HG03457 (cell line): ENCODE results near the gene NEMF.
"Not testable (repeated sequence)": the region's sequence is repeated elsewhere in the genome, so short reads cannot be mapped to it uniquely, and the experiment has no call there.

Experiments
- ATAC-seq: cut with Tn5 transposase; IDR thresholded peaks from one replicate; pipeline ENCODE4 v1.9.1; 2021; ENCODE audit warnings: moderate number of reproducible peaks; ENCODE audit not compliant: unreplicated experiment

NEMF gene

GRCh38 chr14:49761839-49762551 lies 90.6 kb downstream of the NEMF start:
- ATAC-seq: no peak

GRCh38 chr14:49755378-49755777 lies 97.2 kb downstream of the NEMF start:
- no peak for ATAC-seq

GRCh38 chr14:49754570-49755097 lies 98.0 kb downstream of the NEMF start:
- ATAC-seq: no peak

- ATAC-seq: not testable (repeated sequence)
These were observed 106.1 kb downstream of the NEMF start for GRCh38 chr14:49746476-49746875.

- ATAC-seq: no peak
These were observed 107.4 kb downstream of the NEMF start for GRCh38 chr14:49745191-49745590.

GRCh38 chr14:49735669-49736068 lies 116.9 kb downstream of the NEMF start:
- not testable (repeated sequence) for ATAC-seq

GRCh38 chr14:49733836-49734235 lies 118.8 kb downstream of the NEMF start:
- no peak for ATAC-seq

- ATAC-seq: no peak
These were observed 119.7 kb downstream of the NEMF start for GRCh38 chr14:49732896-49733295.
